Measurements from ENCODE around the gene RABL3.
A peak's percentile ranks its signal among the peaks of the same experiment; 100 is the strongest.
"Not testable (repeated sequence)": the region's sequence is repeated elsewhere in the genome, so short reads cannot be mapped to it uniquely, and the experiment has no call there.

RABL3 gene

GRCh38 chr3:120765830-120766493, 23.6 kb upstream of the RABL3 start:
- no peak overlapping the region for H3K9ac ChIP-seq (ENCODE audit: low read length)
- no peak for TF ChIP-seq CTCF (IDR thresholded peaks at IDR 0.05; ENCODE audit: low read depth, low read length)
- TF ChIP-seq EZH2phosphoT487 (IDR thresholded peaks at IDR 0.05; ENCODE audit: low read depth) = no peak
- no peak overlapping the region for H2AFZ ChIP-seq (ENCODE audit: low read depth, low read length)
- H3K79me2 ChIP-seq (ENCODE audit: low read length) = peaks cover 58% of the 10 kb centered on the region
- no peaks in the 10 kb centered on the region for H3K9me3 ChIP-seq (ENCODE audit: insufficient read depth, low read length)
- peaks cover 6% of the 10 kb centered on the region for H3K36me3 ChIP-seq (replicated peaks; ENCODE audit: low read depth, low read length)
- H3K4me1 ChIP-seq (ENCODE audit: low read length) = peaks cover 22% of the 10 kb centered on the region
- H4K20me1 ChIP-seq (ENCODE audit: insufficient read depth, low read length) = peaks cover 20% of the 10 kb centered on the region
- H3K4me3 ChIP-seq (ENCODE audit: low read length) = no peak overlapping the region
- H3K27ac ChIP-seq (ENCODE audit: low read length) = no peak overlapping the region
- no peaks in the 10 kb centered on the region for H3K27me3 ChIP-seq (ENCODE audit: low read depth, low read length)
- H3K4me2 ChIP-seq (ENCODE audit: low read length) = no peak overlapping the region

- Histone ChIP-seq H2AFZ (ENCODE audit: low read depth, low read length) (no peak overlapping the region), H3K4me1 (ENCODE audit: low read length) (peaks cover 22% of the 10 kb centered on the region), H3K27ac (ENCODE audit: low read length) (no peak overlapping the region), H3K4me3 (ENCODE audit: low read length) (no peak overlapping the region), H4K20me1 (ENCODE audit: insufficient read depth, low read length) (peaks cover 20% of the 10 kb centered on the region), H3K4me2 (ENCODE audit: low read length) (no peak overlapping the region), H3K79me2 (ENCODE audit: low read length) (peaks cover 53% of the 10 kb centered on the region), H3K27me3 (ENCODE audit: low read depth, low read length) (no peaks in the 10 kb centered on the region), H3K9ac (ENCODE audit: low read length) (no peak overlapping the region), H3K36me3 (replicated peaks; ENCODE audit: low read depth, low read length) (peaks cover 2% of the 10 kb centered on the region), H3K9me3 (ENCODE audit: insufficient read depth, low read length) (no peaks in the 10 kb centered on the region)
- no peak for TF ChIP-seq EZH2phosphoT487 (IDR thresholded peaks at IDR 0.05; ENCODE audit: low read depth)
Measured at GRCh38 chr3:120764206-120764605, 21.9 kb upstream of the RABL3 start.

- Histone ChIP-seq H3K27ac (ENCODE audit: low read length) (no peak overlapping the region), H2AFZ (ENCODE audit: low read depth, low read length) (no peak overlapping the region), H3K79me2 (ENCODE audit: low read length) (peaks cover 51% of the 10 kb centered on the region), H3K27me3 (ENCODE audit: low read depth, low read length) (no peaks in the 10 kb centered on the region), H3K4me3 (ENCODE audit: low read length) (no peak overlapping the region), H4K20me1 (ENCODE audit: insufficient read depth, low read length) (peaks cover 20% of the 10 kb centered on the region), H3K36me3 (replicated peaks; ENCODE audit: low read depth, low read length) (peaks cover 2% of the 10 kb centered on the region), H3K9ac (ENCODE audit: low read length) (no peak overlapping the region), H3K9me3 (ENCODE audit: insufficient read depth, low read length) (no peaks in the 10 kb centered on the region), H3K4me1 (ENCODE audit: low read length) (peaks cover 22% of the 10 kb centered on the region), H3K4me2 (ENCODE audit: low read length) (peak overlapping the region; percentile 49)
- TF ChIP-seq EZH2phosphoT487 (IDR thresholded peaks at IDR 0.05; ENCODE audit: low read depth) (no peak), CTCF (IDR thresholded peaks at IDR 0.05; ENCODE audit: low read depth, low read length) (no peak)
Measured at GRCh38 chr3:120763601-120764000, 21.3 kb upstream of the RABL3 start.

- no peak overlapping the region for H3K27ac ChIP-seq (ENCODE audit: low read length)
- H3K79me2 ChIP-seq (ENCODE audit: low read length) = peaks cover 53% of the 10 kb centered on the region
Measured at GRCh38 chr3:120762615-120763014, 20.3 kb upstream of the RABL3 start.

GRCh38 chr3:120758551-120758950, 16.2 kb upstream of the RABL3 start:
- H2AFZ ChIP-seq (ENCODE audit: low read depth, low read length); H3K9ac ChIP-seq (ENCODE audit: low read length); H3K9me3 ChIP-seq (ENCODE audit: insufficient read depth, low read length); H4K20me1 ChIP-seq (ENCODE audit: insufficient read depth, low read length); H3K4me3 ChIP-seq (ENCODE audit: low read length); H3K4me1 ChIP-seq (ENCODE audit: low read length); H3K27me3 ChIP-seq (ENCODE audit: low read depth, low read length); H3K27ac ChIP-seq (ENCODE audit: low read length); H3K36me3 ChIP-seq (replicated peaks; ENCODE audit: low read depth, low read length); H3K4me2 ChIP-seq (ENCODE audit: low read length): not testable (repeated sequence)
- peaks cover 23% of the 10 kb centered on the region for H3K79me2 ChIP-seq (ENCODE audit: low read length)

More at GRCh38 chr3:120762615-120763014, 20.3 kb upstream of the RABL3 start:
- TF ChIP-seq CTCF (IDR thresholded peaks at IDR 0.05; ENCODE audit: low read depth, low read length) = no peak
- TF ChIP-seq EZH2phosphoT487 (IDR thresholded peaks at IDR 0.05; ENCODE audit: low read depth) = no peak
- H3K4me2 ChIP-seq (ENCODE audit: low read length) = no peak overlapping the region
- H4K20me1 ChIP-seq (ENCODE audit: insufficient read depth, low read length) = peaks cover 20% of the 10 kb centered on the region
- no peak overlapping the region for H3K9ac ChIP-seq (ENCODE audit: low read length)
- H2AFZ ChIP-seq (ENCODE audit: low read depth, low read length) = no peak overlapping the region
- peaks cover 3% of the 10 kb centered on the region for H3K36me3 ChIP-seq (replicated peaks; ENCODE audit: low read depth, low read length)
- H3K27me3 ChIP-seq (ENCODE audit: low read depth, low read length) = no peaks in the 10 kb centered on the region
- no peaks in the 10 kb centered on the region for H3K9me3 ChIP-seq (ENCODE audit: insufficient read depth, low read length)
- peaks cover 22% of the 10 kb centered on the region for H3K4me1 ChIP-seq (ENCODE audit: low read length)
- H3K4me3 ChIP-seq (ENCODE audit: low read length) = no peak overlapping the region

Data from OCI-LY3 (cell line).